ENCODE measurements around the gene DNAH10.

- TF ChIP-seq CTCF (IDR thresholded peaks at IDR 0.05; ENCODE audit: poor library complexity): no peak
- no peak for TF ChIP-seq EZH2 (IDR thresholded peaks at IDR 0.05; ENCODE audit: borderline replicate concordance)
- TF ChIP-seq EZH2phosphoT487 (IDR thresholded peaks at IDR 0.05; ENCODE audit: low read depth, severe bottlenecking, unreplicated experiment): no peak
Observed at GRCh38 chr12:123856681-123857080, 94.6 kb downstream of the DNAH10 start.
